ENCODE results near the gene CALML3. TPM values are rescaled to one million over a fixed set of nuclear protein-coding genes. Genes with fewer than 3 reads are reported as not detected.

CALML3 gene
- total RNA-seq, 1 experiment from 2014 or later = not detected

GRCh38 chr10:5555881-5556280, 31.1 kb downstream of the CALML3 start:
- no peak for ATAC-seq
- no peak for TF ChIP-seq TCF7L2 (IDR thresholded peaks at IDR 0.05; ENCODE audit: low read depth, low read length)
- TF ChIP-seq REST (IDR thresholded peaks at IDR 0.05; ENCODE audit: insufficient read depth in 1 of 2, low read depth in 2 of 2, low read length in 1 of 2) = no peak
- no peak for TF ChIP-seq POLR2AphosphoS5 (IDR thresholded peaks at IDR 0.05; ENCODE audit: low read depth, low read length)
- no peak for TF ChIP-seq SIN3A (IDR thresholded peaks at IDR 0.05; ENCODE audit: borderline replicate concordance, insufficient read depth, low read depth, low read length)
- TF ChIP-seq, protein P1, sequence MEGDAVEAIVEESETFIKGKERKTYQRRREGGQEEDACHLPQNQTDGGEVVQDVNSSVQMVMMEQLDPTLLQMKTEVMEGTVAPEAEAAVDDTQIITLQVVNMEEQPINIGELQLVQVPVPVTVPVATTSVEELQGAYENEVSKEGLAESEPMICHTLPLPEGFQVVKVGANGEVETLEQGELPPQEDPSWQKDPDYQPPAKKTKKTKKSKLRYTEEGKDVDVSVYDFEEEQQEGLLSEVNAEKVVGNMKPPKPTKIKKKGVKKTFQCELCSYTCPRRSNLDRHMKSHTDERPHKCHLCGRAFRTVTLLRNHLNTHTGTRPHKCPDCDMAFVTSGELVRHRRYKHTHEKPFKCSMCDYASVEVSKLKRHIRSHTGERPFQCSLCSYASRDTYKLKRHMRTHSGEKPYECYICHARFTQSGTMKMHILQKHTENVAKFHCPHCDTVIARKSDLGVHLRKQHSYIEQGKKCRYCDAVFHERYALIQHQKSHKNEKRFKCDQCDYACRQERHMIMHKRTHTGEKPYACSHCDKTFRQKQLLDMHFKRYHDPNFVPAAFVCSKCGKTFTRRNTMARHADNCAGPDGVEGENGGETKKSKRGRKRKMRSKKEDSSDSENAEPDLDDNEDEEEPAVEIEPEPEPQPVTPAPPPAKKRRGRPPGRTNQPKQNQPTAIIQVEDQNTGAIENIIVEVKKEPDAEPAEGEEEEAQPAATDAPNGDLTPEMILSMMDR (IDR thresholded peaks at IDR 0.05) = no peak
- in situ Hi-C loops (cut with HindIII; ENCODE audit: low pct_unique_long_range_greater_than_20kb, low sequenced_read_pairs) = no loop called here
- ChIA-PET POLR2A (no interaction called here), CTCF (no interaction called here)
- no peak overlapping the region for H3K4me3 ChIP-seq (ENCODE audit: low read depth in 2 of 2, low read length in 2 of 2)
- H3K4me1 ChIP-seq (ENCODE audit: control insufficient read depth, insufficient read depth, low read length) = peaks cover 6% of the 10 kb centered on the region; the same call in 1 of the 2 replicates
- no peaks in the 10 kb centered on the region for H3K9me3 ChIP-seq (ENCODE audit: control insufficient read depth, insufficient read depth, low read depth, low read length)
- intact Hi-C loops (cut with micrococcal nuclease; ENCODE audit: unreplicated experiment) = no loop called here
- no peaks in the 10 kb centered on the region for H3K27me3 ChIP-seq (ENCODE audit: control insufficient read depth, insufficient read depth, low read length)
- no TSS peak for BruUV-seq (replicated peaks)
- DNase-seq (ENCODE audit: low read depth, low spot score) = no peak
- H3K36me3 ChIP-seq (ENCODE audit: control insufficient read depth, insufficient read depth, low read length) = no peaks in the 10 kb centered on the region
- H3K27ac ChIP-seq (ENCODE audit: low read length) = no peak overlapping the region

DNA sequence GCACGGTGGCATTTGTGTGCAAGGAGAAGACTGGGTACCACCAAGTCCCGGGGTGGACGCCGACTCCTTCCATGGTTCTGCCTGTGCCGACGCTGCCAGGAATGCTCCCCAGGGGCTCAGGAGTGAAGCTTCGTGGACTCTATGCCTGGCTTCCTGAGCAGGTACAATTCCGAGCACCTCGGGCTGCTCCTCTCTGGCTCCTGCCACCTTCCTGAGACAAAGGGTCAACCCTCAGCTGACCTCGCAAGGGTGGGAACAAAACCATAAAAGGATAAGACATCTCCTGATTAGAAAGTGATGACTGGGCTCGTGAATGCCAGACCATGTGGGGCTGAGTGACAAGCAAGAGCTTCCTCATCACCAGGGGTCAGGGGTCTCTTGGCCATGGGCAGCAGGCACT, 31.8 kb downstream of the CALML3 start:
- H3K4me3 ChIP-seq (ENCODE audit: low read depth in 2 of 2, low read length in 2 of 2) = no peak overlapping the region
- DNase-seq (ENCODE audit: low read depth, low spot score) (no peak), ATAC-seq (no peak)
- ChIA-PET POLR2A (no interaction called here), CTCF (no interaction called here)
- H3K36me3 ChIP-seq (ENCODE audit: control insufficient read depth, insufficient read depth, low read length) = no peaks in the 10 kb centered on the region
- TF ChIP-seq SIN3A (IDR thresholded peaks at IDR 0.05; ENCODE audit: borderline replicate concordance, insufficient read depth, low read depth, low read length) (no peak), REST (IDR thresholded peaks at IDR 0.05; ENCODE audit: insufficient read depth in 1 of 2, low read depth in 2 of 2, low read length in 1 of 2) (no peak), POLR2AphosphoS5 (IDR thresholded peaks at IDR 0.05; ENCODE audit: low read depth, low read length) (no peak), TCF7L2 (IDR thresholded peaks at IDR 0.05; ENCODE audit: low read depth, low read length) (no peak)
- TF ChIP-seq, protein P1 (IDR thresholded peaks at IDR 0.05) = no peak
- BruUV-seq (replicated peaks) = no TSS peak
- H3K9me3 ChIP-seq (ENCODE audit: control insufficient read depth, insufficient read depth, low read depth, low read length) = no peaks in the 10 kb centered on the region
- no peaks in the 10 kb centered on the region for H3K27me3 ChIP-seq (ENCODE audit: control insufficient read depth, insufficient read depth, low read length)
- in situ Hi-C loops (cut with HindIII; ENCODE audit: low pct_unique_long_range_greater_than_20kb, low sequenced_read_pairs) (no loop called here), intact Hi-C loops (cut with micrococcal nuclease; ENCODE audit: unreplicated experiment) (no loop called here)
- H3K4me1 ChIP-seq (ENCODE audit: control insufficient read depth, insufficient read depth, low read length) = peaks cover 6% of the 10 kb centered on the region; the same call in 1 of the 2 replicates
- H3K27ac ChIP-seq (ENCODE audit: low read length) = no peak overlapping the region
